Endothelial cell of umbilical vein (primary cell): ENCODE results near the gene RPL37A.

Experiments
- EZH2 ChIP-seq: IDR thresholded peaks from 2 replicates; pipeline ENCODE4 v1.6.1; 2012; ENCODE audit warnings: borderline replicate concordance, low read depth, mild to moderate bottlenecking, moderate library complexity, low read length, inconsistent platforms; ENCODE audit not compliant: severe bottlenecking
- MYC ChIP-seq: IDR thresholded peaks from one replicate; pipeline ENCODE4 v1.6.1; 2011; ENCODE audit warnings: mild to moderate bottlenecking, low read depth, low read length
- POLR2A ChIP-seq: IDR thresholded peaks from 2 replicates; pipeline ENCODE4 v1.6.1; 2012; ENCODE audit warnings: low read depth, mild to moderate bottlenecking, control low read depth, low read length

DNA sequence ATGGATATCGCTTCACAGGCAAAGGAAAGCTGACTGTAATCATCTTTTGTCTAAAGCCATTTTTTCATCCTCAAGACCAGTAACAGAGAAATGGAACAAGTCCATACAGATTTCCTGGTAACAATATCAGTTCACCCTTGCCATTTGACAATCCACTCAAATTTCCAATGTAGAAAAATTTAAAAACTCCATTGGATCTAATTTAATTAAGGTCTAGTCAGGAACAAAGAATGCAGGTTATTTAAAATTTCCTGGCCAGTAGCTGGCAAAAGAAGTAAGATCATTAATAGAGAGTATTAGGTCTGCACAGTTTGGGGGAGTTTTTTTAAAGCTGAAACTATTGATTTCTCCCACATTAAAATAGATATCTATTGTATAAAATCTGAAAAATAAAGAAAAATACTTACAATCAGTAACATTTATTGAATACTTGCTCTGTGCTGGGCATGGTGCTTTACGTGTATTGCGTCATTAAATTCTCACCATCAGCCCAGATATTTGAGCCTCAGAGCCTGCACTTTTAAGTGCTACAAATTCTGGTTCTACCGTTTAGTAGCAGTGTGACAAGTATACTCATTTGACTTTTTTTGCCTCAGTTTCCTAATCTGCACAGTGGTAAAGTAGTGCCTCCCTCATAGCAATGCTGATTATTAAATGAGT, 44.6 kb upstream of the RPL37A start:
- no peak for TF ChIP-seq POLR2A
- no peak for TF ChIP-seq EZH2
- no peak for TF ChIP-seq MYC
